HG03342 (cell line): Measurements from ENCODE around the gene OTOA.
"Not testable (repeated sequence)": the region's sequence is repeated elsewhere in the genome, so short reads cannot be mapped to it uniquely, and the experiment has no call there.

ENCODE experiments used
- ATAC-seq: cut with Tn5 transposase; IDR thresholded peaks from one replicate; pipeline ENCODE4 v1.9.1; 2021; ENCODE audit warnings: mild to moderate bottlenecking, moderate library complexity; ENCODE audit not compliant: unreplicated experiment

Gene OTOA

GRCh38 chr16:21801538-21802374 lies 138.0 kb downstream of the OTOA start:
- not testable (repeated sequence) for ATAC-seq

GRCh38 chr16:21802375-21802663 lies 138.6 kb downstream of the OTOA start:
- not testable (repeated sequence) for ATAC-seq
